ENCODE data around the gene SLC51B. TPM values are rescaled to one million over a fixed set of nuclear protein-coding genes. Genes with fewer than 3 reads are reported as not detected.
"Not testable (repeated sequence)": the region's sequence is repeated elsewhere in the genome, so short reads cannot be mapped to it uniquely, and the experiment has no call there.

SLC51B gene
- total RNA-seq, 1 experiment from 2014 or later = not detected

- Mint-ChIP-seq H3K27me3 (ENCODE audit: unreplicated experiment) (no peaks in the 10 kb centered on the region), H3K4me1 (ENCODE audit: low read depth, unreplicated experiment) (peaks cover 8% of the 10 kb centered on the region), H3K36me3 (ENCODE audit: insufficient read depth, unreplicated experiment) (no peaks in the 10 kb centered on the region), H3K9me3 (ENCODE audit: low read depth, unreplicated experiment) (no peaks in the 10 kb centered on the region), H3K27ac (ENCODE audit: unreplicated experiment) (no peak overlapping the region), H3K4me3 (ENCODE audit: low read depth, unreplicated experiment) (no peak overlapping the region)
- TF ChIP-seq, protein P1, sequence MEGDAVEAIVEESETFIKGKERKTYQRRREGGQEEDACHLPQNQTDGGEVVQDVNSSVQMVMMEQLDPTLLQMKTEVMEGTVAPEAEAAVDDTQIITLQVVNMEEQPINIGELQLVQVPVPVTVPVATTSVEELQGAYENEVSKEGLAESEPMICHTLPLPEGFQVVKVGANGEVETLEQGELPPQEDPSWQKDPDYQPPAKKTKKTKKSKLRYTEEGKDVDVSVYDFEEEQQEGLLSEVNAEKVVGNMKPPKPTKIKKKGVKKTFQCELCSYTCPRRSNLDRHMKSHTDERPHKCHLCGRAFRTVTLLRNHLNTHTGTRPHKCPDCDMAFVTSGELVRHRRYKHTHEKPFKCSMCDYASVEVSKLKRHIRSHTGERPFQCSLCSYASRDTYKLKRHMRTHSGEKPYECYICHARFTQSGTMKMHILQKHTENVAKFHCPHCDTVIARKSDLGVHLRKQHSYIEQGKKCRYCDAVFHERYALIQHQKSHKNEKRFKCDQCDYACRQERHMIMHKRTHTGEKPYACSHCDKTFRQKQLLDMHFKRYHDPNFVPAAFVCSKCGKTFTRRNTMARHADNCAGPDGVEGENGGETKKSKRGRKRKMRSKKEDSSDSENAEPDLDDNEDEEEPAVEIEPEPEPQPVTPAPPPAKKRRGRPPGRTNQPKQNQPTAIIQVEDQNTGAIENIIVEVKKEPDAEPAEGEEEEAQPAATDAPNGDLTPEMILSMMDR (IDR thresholded peaks at IDR 0.05; ENCODE audit: unreplicated experiment) = no peak
- no TSS peak for BruUV-seq (replicated peaks)
- no peak for DNase-seq
- intact Hi-C loops (cut with micrococcal nuclease; ENCODE audit: unreplicated experiment) = no loop called here
- CTCF ChIA-PET = interaction anchor here (0.6 kb wide), 1 partner anchor 284 kb away, joined by 9 read pairs; no protein-coding TSS in a partner anchor
Measured at GRCh38 chr15:65091946-65092770, 47.0 kb downstream of the SLC51B start.

- no peaks in the 10 kb centered on the region for H3K36me3 Mint-ChIP-seq (ENCODE audit: insufficient read depth, unreplicated experiment)
- CTCF ChIA-PET = interaction anchor here (0.6 kb wide), 1 partner anchor 283 kb away, joined by 9 read pairs; no protein-coding TSS in a partner anchor
- H3K4me1 Mint-ChIP-seq (ENCODE audit: low read depth, unreplicated experiment) = peaks cover 8% of the 10 kb centered on the region
- no TSS peak for BruUV-seq (replicated peaks)
- no peak for DNase-seq
- intact Hi-C loops (cut with micrococcal nuclease; ENCODE audit: unreplicated experiment) = no loop called here
- no peaks in the 10 kb centered on the region for H3K27me3 Mint-ChIP-seq (ENCODE audit: unreplicated experiment)
- no peak overlapping the region for H3K4me3 Mint-ChIP-seq (ENCODE audit: low read depth, unreplicated experiment)
- H3K9me3 Mint-ChIP-seq (ENCODE audit: low read depth, unreplicated experiment) = no peaks in the 10 kb centered on the region
- TF ChIP-seq, protein P1 (IDR thresholded peaks at IDR 0.05; ENCODE audit: unreplicated experiment) = no peak
- no peak overlapping the region for H3K27ac Mint-ChIP-seq (ENCODE audit: unreplicated experiment)
Measured at GRCh38 chr15:65092911-65093792, 48.0 kb downstream of the SLC51B start.

DNA sequence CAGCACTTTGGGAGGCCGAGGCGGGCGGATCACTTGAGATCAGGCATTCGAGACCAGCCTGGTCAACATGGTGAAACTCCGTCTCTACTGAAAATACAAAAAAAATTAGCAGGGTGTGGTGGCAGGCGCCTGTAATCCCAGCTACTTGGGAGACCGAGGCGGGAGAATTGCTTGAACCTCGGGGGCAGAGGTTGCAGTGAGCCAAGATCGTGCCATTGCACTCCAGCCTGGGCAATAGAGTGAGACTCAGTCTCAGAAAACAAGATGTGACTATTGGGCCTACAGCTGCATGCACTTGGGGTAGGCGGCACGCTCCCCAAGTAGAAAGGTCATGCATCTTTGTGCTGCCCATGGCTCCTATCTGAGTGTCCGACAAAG is 48.6 kb downstream of the SLC51B start:
- H3K4me1 Mint-ChIP-seq (ENCODE audit: low read depth, unreplicated experiment); BruUV-seq (replicated peaks); H3K36me3 Mint-ChIP-seq (ENCODE audit: insufficient read depth, unreplicated experiment); H3K27ac Mint-ChIP-seq (ENCODE audit: unreplicated experiment); intact Hi-C loops (cut with micrococcal nuclease; ENCODE audit: unreplicated experiment); H3K27me3 Mint-ChIP-seq (ENCODE audit: unreplicated experiment); DNase-seq; H3K4me3 Mint-ChIP-seq (ENCODE audit: low read depth, unreplicated experiment); CTCF ChIA-PET; H3K9me3 Mint-ChIP-seq (ENCODE audit: low read depth, unreplicated experiment): not testable (repeated sequence)

GRCh38 chr15:65094294-65094995 is 49.3 kb downstream of the SLC51B start:
- peaks cover under 1% of the 10 kb centered on the region for H3K4me1 Mint-ChIP-seq (ENCODE audit: low read depth, unreplicated experiment)
- H3K9me3 Mint-ChIP-seq (ENCODE audit: low read depth, unreplicated experiment) = no peaks in the 10 kb centered on the region
- no peak overlapping the region for H3K4me3 Mint-ChIP-seq (ENCODE audit: low read depth, unreplicated experiment)
- no TSS peak for BruUV-seq (replicated peaks)
- H3K27ac Mint-ChIP-seq (ENCODE audit: unreplicated experiment) = no peak overlapping the region
- H3K36me3 Mint-ChIP-seq (ENCODE audit: insufficient read depth, unreplicated experiment) = peaks cover 7% of the 10 kb centered on the region
- intact Hi-C loops (cut with micrococcal nuclease; ENCODE audit: unreplicated experiment) = no loop called here
- CTCF ChIA-PET = interaction anchor here (1.1 kb wide), 1 partner anchor 11 kb away, joined by 3 read pairs; no protein-coding TSS in a partner anchor
- H3K27me3 Mint-ChIP-seq (ENCODE audit: unreplicated experiment) = no peaks in the 10 kb centered on the region
- TF ChIP-seq, protein P1 (IDR thresholded peaks at IDR 0.05; ENCODE audit: unreplicated experiment) = no peak
- DNase-seq = no peak

Data from Calu3 (cell line).